HG03060 (cell line): Measurements from ENCODE around the gene FAM72A.
"Not testable (repeated sequence)": the region's sequence is repeated elsewhere in the genome, so short reads cannot be mapped to it uniquely, and the experiment has no call there.

Experiments used
- ATAC-seq: cut with Tn5 transposase; IDR thresholded peaks from one replicate; pipeline ENCODE4 v1.9.1; 2021; ENCODE audit warnings: low read depth, moderate number of reproducible peaks; ENCODE audit not compliant: unreplicated experiment

The FAM72A gene

GRCh38 chr1:206202789-206203363 is at the start of gene FAM72A:
Gene FAM72A (minus strand): TSS chr1:206202839. CDS start chr1:206202025, 814 bp downstream.
- ATAC-seq: peak; percentile 91

GRCh38 chr1:206250953-206251681 is 48.5 kb upstream of the FAM72A start:
- ATAC-seq: not testable (repeated sequence)

GRCh38 chr1:206246129-206246886 is 43.7 kb upstream of the FAM72A start:
- ATAC-seq: not testable (repeated sequence)

GRCh38 chr1:206245479-206245878 is 42.8 kb upstream of the FAM72A start:
- not testable (repeated sequence) for ATAC-seq

GRCh38 chr1:206243335-206243734 is 40.7 kb upstream of the FAM72A start:
- ATAC-seq: peak; percentile 93

- peak; percentile 41 for ATAC-seq
These were observed 37.6 kb upstream of the FAM72A start for GRCh38 chr1:206240288-206240687.

- not testable (repeated sequence) for ATAC-seq
These were observed 32.6 kb upstream of the FAM72A start for GRCh38 chr1:206235190-206235589.

- not testable (repeated sequence) for ATAC-seq
These were observed 31.7 kb upstream of the FAM72A start for GRCh38 chr1:206234189-206234916.

GRCh38 chr1:206232970-206233645 is 30.5 kb upstream of the FAM72A start:
- not testable (repeated sequence) for ATAC-seq

- not testable (repeated sequence) for ATAC-seq
These were observed 29.4 kb upstream of the FAM72A start for GRCh38 chr1:206231989-206232388.

- not testable (repeated sequence) for ATAC-seq
These were observed 26.6 kb upstream of the FAM72A start for GRCh38 chr1:206229286-206229685.

GRCh38 chr1:206226886-206227285 is 24.2 kb upstream of the FAM72A start:
- ATAC-seq: not testable (repeated sequence)

GRCh38 chr1:206225386-206225785 is 22.7 kb upstream of the FAM72A start:
- ATAC-seq: not testable (repeated sequence)

GRCh38 chr1:206224190-206224776 is 21.6 kb upstream of the FAM72A start:
- not testable (repeated sequence) for ATAC-seq

GRCh38 chr1:206221585-206221984 is 18.9 kb upstream of the FAM72A start:
- not testable (repeated sequence) for ATAC-seq

- ATAC-seq: not testable (repeated sequence)
These were observed 17.8 kb upstream of the FAM72A start for GRCh38 chr1:206220332-206221000.

GRCh38 chr1:206219514-206220331 is 17.1 kb upstream of the FAM72A start:
- not testable (repeated sequence) for ATAC-seq

GRCh38 chr1:206218765-206219164 is 16.1 kb upstream of the FAM72A start:
- ATAC-seq: not testable (repeated sequence)
